ENCODE measurements around the gene PIN1. TPM values are rescaled to one million over a fixed set of nuclear protein-coding genes. Genes with fewer than 3 reads are reported as not detected.

PIN1 gene
- total RNA-seq (2022; extraction: Qiagen RNA extraction) = 56.7 to 81.4 TPM (median 80.6 TPM) in 5 replicates

DNA sequence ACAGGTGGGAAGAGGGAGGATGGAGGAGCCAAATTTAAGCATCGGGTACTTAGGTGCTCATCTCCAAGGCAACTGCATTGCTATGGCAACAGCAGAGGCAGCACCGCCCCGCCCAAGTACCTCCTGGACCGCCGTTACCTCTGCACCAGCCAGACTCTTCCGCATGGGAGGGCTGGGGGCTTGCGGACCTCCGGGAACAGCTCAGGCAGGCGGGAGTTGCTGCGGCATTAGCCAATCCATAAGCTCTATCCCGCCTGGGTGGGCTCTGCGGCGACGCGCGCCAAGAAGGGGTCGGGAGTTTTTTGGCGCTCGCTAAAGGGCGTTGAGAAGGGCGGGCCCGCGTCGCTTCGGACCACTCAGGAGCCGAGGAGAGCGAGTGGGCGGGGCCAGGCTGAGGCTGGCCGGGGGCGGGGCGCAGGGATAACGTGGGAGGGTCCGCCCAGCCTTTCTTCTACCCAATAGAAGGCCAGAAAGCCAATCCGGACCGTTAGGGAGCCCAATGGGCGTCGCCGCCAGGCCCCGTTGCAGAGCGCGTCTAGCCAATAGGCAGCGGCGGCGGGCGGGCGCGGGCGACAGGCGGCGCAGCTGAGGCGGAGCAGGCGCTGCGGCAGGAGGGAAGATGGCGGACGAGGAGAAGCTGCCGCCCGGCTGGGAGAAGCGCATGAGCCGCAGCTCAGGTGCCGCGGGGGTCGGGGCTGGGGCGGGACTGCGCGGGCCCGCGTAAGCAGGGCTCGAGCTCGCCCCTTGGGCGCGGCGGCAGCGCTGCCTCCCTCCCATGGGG is at the start of gene PIN1:
PIN1 (plus strand) TSS at position 593 of the 781 bp plus-strand sequence; CDS start at position 620, 27 bp downstream.

GRCh38 chr19:9818734-9819595 is 16.2 kb upstream of the PIN1 start, which contains the start of gene FBXL12:
Gene FBXL12, minus strand, starts transcription at chr19:9819079. Its CDS starts 266 bp downstream, at chr19:9818813.

DNA sequence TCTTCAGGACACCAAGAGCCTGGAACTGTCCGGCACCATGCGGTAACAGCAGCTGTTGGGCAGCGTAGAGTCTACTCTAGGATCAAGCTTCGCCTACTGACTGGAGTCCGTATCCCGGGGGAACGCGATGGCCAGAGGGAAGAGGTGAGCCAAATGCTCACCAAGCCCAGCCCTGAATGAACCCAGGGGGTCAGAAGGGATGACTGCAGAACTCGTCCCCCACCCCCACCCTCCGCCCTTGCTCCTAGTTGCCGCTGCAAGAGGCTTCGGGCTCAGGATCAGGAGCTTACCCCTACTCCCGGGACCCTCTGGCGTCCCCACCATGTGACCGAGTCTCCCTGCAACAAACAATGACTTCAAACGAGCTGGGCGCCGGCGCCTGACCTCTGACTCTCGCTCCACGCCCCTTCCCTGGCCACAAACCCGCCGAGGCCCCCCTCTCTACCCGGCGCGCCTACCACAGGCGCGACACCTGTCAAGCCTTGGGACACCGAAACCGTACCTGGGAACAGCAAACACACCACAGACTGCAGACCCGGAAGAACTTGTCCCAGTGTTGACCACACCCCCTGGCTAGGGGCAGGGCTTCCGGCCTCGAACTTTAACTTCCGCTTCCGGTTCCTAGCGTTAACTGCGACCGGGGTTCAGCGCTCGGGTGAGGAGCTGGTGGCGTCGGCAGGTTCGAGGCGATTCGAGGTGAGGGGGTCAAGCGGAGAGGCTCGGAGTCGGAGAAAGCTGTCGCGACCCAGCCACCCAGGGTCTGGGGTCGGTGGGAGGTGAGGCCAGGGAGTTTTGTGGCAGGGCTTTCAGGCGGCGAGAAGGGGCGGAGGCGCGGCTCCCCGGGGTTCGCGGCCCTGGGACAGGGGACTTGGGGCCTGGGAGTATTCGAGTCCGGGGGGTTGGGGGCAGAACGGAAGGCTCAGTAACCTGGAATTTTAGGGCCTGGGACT is 7.6 kb upstream of the PIN1 start, which contains the start of gene UBL5:
UBL5 (plus strand) TSS at position 630 of the 950 bp plus-strand sequence. CDS start 420 bp downstream, outside the sequence.

Other genes with a start within 250 kb of the PIN1 start
- gene ZNF561, start 214.1 kb upstream of the PIN1 start, total RNA-seq (2022; extraction: Qiagen RNA extraction) = 6.7 to 14.4 TPM (median 8.5 TPM) in 5 replicates
- gene ZNF562, start 160.2 kb upstream of the PIN1 start, total RNA-seq (2022; extraction: Qiagen RNA extraction) = 5.8 to 8.8 TPM (median 6.6 TPM) in 5 replicates
- gene ZNF846, start 66.6 kb upstream of the PIN1 start, total RNA-seq (2022; extraction: Qiagen RNA extraction) = 0.76 to 1.7 TPM (median 1.5 TPM) in 5 replicates
- 12.2 to 14.3 TPM (median 13.7 TPM) in 5 replicates for gene FBXL12, start 16.2 kb upstream of the PIN1 start, total RNA-seq (2022; extraction: Qiagen RNA extraction)
- 407 to 477 TPM (median 421 TPM) in 5 replicates for gene UBL5, start 7.4 kb upstream of the PIN1 start, total RNA-seq (2022; extraction: Qiagen RNA extraction)
- gene OLFM2, start 101.2 kb downstream of the PIN1 start, total RNA-seq (2022; extraction: Qiagen RNA extraction) = 8.2 to 12.8 TPM (median 11.7 TPM) in 5 replicates
- 3.7 to 5.8 TPM (median 3.7 TPM) in 5 replicates for gene COL5A3, start 175.2 kb downstream of the PIN1 start, total RNA-seq (2022; extraction: Qiagen RNA extraction)
- gene RDH8, start 178.2 kb downstream of the PIN1 start, total RNA-seq (2022; extraction: Qiagen RNA extraction) = 0.16 to 0.65 TPM (median 0.33 TPM) in 5 replicates

All from A549 treated with CORT108297 at 1 μM for 4 hours (cell line).